Mesenteric fat pad (tissue), 1 donor: ENCODE data around the gene RNF212. TPM values are rescaled to one million over a fixed set of nuclear protein-coding genes. Genes with fewer than 3 reads are reported as not detected.
"Not testable (repeated sequence)": the region's sequence is repeated elsewhere in the genome, so short reads cannot be mapped to it uniquely, and the experiment has no call there.

Experiments
- DNase-seq: peaks from one replicate; pipeline ENCODE4 v3.0.0-alpha.2; 2020; ENCODE audit warnings: low spot score
- total RNA-seq: library from RNA; stranded (reverse); fragmentation: NEBNext Ultra II Directional; extraction: Animal tissue kit (Norgen Biotek cat#: 25700); gene quantifications from one replicate; pipeline ENCODE4 v1.2.1, GENCODE V29; 2021
- donor health status: DM: yes; HTN: yes; CAD: no.

Gene RNF212
- total RNA-seq, 1 donor from 2014 or later, result 4.2 TPM

- DNase-seq, result peak; percentile 87
Measured at GRCh38 chr4:1050486-1051213, 62.7 kb downstream of the RNF212 start.

DNA sequence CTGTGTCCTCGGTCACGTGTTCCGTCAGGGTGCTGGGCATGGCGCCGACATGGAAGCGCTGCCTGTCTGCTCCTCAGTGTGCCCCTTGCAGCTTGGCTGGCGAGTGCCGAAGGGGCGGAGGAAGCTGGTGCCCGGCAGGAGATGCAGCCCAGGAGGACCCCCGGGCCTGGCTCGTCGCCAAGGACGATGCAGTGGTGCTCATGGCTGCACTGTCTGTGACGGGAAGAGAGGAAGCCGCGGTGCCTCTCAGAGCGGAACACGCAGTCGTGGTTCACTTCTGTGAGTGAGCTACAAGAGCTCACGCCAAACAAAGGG lies 63.8 kb downstream of the RNF212 start:
- no peak for DNase-seq

GRCh38 chr4:1048773-1049590 lies 64.4 kb downstream of the RNF212 start:
- DNase-seq, result peak; percentile 85

- DNase-seq, result peak; percentile 87
Measured at GRCh38 chr4:1047976-1048772, 65.2 kb downstream of the RNF212 start.

DNA sequence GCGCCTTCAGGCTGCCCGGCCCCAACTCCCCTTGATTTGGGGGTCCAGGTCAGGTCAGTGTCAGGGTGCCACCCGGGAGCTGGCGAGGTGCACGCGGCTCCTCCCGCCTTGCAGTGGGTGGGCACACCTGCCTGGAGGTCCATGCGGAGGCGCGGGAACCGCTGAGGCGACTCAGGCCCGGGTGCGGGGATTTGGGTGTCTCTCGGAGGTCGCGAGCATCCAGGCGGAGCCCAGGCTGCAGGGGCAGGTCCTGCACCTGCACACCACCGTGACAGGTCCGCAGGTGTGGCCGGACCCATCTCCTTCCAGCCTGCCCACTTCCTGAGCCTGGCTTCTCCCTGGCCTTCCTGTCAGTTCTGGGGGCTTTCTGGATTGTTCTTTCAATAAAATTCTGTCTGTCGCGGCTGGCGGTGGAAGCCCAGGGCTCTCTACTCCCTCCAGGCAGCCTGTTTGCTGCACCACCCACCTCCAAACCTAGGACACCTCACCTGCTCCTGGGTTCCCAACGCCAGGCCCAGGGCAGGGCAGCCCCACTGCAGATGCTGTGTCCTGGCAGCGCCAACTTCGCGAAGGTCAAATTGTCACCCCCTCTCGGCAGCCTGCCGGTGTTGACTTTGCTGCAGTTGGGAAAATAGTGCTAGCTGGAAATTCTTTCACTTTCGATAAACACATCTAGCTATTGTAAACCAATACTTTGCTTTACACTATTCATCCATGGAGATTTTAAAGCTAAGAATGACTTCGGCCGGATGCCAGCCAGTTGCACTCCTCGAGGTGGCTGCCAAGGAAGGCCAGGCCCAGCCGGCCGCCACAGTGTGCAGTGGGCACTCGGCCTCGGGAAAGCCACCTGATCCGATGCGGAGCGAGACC lies 66.0 kb downstream of the RNF212 start:
- no peak for DNase-seq

DNA sequence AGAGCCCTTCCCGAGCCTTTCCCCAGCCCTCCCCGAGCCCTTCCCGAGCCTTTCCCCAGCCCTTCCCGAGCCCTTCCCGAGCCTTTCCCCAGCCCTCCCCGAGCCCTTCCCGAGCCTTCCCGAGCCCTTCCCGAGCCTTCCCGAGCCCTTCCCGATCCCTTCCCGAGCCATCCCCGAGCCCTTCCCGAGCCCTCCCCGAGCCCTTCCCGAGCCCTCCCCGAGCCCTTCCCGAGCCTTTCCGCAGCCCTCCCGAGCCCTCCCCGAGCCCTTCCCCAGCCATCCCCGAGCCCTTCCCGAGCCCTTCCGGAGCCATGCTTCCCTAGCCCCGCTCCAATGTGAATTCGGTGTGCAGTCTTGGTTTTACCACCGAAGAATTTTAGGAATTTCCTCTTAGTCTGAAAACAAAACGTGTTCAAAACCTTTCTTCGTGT lies 66.8 kb downstream of the RNF212 start:
- not testable (repeated sequence) for DNase-seq

- DNase-seq, result no peak
Measured at GRCh38 chr4:1045595-1046201, 67.7 kb downstream of the RNF212 start.

DNA sequence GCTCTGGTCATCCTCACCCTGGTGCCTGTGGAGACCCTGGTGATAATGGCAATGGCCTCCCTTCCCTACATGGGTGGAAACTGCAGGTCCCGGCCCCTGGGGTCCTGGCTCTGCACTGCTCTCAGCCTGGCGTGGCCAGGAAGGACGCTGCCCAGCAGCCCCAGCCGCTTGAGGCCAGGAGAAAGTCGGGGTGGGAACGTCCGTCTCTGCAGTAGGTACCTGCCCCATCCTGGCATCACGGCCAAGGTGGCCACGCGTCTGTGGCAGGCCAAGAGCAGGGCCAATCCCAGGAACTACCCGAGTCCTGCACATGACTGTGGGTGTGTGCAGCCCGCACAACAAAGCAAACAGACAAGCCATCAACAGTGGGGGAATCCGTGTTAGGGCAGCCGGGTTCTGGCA lies 68.2 kb downstream of the RNF212 start:
- no peak for DNase-seq

DNA sequence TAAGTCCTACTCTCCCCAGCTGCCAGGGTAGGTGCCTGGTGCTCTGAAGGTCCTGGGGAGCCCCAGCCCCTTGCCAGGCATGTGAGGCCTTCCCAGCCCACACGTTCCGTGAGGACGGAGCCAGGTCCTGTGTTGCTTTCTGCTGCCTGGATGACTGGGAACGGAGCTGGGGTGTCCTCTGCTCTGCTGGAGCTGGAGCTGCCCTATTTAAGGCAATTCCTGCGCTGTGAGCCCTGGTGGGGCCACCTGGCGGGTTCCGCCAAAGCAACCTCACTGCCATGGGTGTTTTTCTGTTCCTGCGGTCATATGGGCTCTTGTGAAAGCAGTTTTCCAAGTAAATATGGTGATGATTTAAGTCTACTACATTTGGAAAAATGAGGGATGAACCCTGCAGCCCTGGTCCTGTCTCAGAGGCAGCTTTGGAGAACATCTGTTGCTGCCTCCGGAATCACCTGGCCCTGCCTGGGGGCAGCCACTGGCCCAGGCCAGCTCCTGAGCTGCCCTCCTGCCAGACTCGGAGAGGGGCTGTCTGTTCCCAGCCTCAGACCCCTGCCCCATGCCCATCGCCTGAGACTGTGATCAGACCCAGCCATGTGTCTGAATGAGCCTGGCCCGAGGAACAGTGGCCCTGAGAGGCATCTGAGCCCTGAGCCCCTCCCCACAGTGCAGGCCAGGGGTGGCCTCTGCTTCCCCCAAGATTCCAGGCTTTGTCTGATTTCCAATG lies 68.7 kb downstream of the RNF212 start:
- DNase-seq, result no peak

DNA sequence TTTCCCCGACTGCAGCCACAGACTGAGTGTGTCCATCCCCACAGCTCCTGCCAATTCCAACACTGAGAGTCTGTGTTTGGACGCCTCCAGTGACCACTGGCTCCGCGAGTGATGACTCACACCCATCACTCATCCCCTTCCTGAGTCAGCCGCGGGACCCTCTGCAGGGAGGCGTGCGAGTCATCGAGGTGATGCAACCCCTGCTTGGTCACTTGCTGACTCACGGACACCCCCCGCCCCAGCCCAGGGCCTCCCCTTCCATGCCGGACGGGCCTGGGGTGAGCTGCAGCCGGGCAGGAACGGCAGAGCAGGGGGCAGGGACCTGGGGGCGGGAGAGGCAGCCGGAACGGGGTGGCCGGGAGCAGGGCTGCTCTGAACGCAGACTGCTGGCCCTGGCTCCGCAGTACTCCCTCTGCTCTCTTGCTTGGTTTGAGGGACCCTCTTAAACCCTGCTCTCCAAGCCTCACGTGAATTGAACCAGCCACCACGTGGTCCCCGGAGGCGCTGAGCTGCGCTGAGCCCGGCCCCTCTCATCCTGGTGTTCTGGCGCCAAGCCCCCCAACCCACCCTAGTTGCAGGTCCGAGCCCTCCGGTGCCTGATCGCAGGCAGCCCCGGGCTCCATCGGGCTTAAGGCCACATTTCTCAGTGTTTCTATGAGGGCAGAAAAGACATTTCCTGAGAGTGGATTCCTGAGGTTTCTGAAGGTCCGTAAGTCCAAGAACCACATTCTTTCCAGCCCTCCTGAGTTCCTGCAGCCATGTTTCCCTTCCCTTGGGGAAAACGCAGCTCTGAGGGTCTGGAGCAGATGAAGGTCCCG lies 69.5 kb downstream of the RNF212 start:
- peak; percentile 95 for DNase-seq

DNA sequence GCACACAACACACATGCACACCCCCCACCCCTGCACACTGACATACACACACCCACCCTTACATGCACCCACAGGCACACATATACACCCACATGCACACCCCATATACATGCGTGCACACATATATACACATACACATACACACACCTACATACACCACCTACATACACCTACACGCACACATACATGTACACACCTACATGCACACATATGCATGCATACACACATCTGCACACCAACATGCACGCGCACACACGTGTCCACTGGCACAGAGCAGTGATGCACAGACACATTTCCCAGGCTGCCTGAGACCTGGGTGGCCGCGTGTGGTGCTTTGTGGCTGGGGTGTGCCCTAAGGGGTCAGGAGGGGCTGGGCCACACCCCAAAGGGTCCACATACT lies 70.2 kb downstream of the RNF212 start:
- no peak for DNase-seq

DNA sequence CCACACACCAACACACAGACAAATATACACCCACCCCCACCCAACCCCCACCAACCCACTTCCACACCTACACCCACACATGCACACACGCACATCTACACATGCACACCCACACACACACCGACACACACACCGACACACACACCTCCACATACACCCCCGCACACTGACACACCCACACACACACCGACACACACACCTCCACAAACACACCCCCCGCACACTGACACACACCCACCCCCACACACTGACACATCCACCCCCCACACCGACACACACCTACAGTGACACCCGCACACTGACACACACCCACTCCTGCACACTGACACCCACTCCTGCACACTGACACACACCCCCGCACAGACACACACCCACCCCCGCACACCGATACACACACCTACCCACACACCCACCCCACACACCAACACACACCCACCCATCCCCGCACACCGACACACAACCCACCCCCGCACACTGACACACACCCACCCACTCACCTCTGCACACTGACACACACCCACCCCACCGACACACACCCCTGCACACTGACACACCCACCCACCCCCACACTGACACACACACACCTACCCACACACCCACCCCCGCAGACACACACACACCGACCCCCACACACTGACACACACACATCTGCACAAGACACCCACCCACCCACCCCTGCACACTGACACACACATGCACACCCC lies 70.9 kb downstream of the RNF212 start:
- DNase-seq, result no peak

- no peak for DNase-seq
Measured at GRCh38 chr4:1041936-1042330, 71.4 kb downstream of the RNF212 start.

DNA sequence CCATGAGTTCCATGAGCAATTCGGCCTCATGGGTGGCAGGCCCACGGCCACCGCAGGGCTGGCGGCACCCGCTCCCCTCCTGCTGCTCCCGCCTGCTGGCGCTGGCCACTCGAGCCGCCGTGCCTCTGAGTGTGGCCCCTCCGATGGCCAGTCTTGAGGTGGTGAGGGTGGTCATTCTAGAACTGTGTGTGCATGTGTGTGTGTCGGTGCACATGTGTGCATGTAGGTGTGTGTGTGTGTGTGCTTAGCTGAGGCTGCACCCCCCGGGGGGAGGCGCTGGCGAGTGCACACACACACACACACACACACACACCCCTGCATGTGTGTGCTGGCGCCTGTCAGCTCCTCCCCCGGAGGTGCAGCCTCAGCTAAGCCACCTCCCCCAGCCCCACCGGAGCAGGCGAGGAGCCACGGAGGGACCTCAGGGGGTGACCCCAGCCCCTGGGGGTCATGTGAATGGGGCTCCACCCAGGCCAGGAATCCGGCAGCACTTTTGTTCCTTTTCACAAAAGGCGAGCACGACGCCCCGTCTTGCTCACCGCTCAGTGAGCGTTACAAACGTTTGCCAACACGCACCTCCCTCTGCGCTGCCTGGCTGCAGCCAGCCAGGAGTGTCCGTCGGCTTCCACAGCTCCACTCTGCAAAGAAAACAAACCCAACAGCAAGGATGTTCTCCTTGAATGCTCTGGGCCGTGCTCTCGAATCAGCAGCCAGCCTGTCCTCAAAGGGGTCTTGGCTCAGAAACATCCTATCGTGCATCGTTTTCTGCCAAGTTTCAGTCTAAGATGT lies 72.0 kb downstream of the RNF212 start:
- DNase-seq, result no peak

- DNase-seq, result no peak
Measured at GRCh38 chr4:1040344-1041146, 72.8 kb downstream of the RNF212 start.

DNA sequence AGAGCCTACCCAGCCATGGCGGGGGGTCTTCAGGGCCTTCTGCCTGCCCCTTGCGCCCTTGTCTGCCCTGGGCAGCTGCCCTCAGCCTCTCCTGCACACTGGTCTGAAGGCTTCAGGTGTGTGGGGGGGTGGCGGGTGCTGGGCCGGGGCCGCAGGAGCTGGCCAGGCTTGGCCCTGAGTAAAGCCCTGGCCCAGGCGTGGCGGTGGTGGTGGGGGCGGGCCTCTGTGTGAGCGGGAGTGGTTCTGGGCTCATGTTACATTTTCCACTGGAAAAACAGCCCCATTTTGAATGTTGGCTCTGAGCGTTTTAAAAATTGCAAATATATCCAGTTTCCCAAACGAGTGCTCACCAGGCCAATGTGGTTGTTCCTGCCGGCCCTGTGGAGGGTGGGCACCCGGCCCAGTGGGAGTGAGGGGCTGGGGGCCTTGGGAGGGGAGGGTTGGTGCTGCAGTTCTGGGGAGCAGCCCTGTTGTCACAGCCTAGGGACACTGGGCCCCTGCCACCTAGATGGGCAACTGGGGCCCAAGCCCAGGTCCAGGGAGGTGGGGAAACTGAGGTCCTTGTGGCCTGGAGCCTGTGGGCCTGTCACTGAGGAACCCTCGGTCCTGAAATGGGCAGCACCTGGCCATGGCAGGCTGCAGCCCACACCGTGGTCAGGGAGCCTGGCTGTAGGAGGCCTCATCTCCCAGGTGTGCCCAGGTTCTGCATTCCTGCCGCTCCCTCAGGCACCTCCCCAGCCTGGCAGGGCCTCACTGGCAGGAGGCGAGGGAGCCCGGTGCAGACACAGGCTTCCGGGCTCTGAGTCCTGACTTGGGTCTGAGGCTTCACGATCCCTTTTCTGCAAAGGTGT lies 73.6 kb downstream of the RNF212 start:
- no peak for DNase-seq
